HepG2 (cell line): ENCODE data around the gene MEX3D. TPM values are rescaled to one million over a fixed set of nuclear protein-coding genes. Genes with fewer than 3 reads are reported as not detected.

ENCODE experiments used
- ATAC-seq: fragments of 200-7000 bp; cut with Tn5 transposase; 3 replicates; pipeline ENCODE4 v1.9.1; 2020; ENCODE audit warnings: mild to moderate bottlenecking, moderate library complexity
- BruUV-seq: library from RNA; stranded (reverse); fragments of 400-500 nt; replicated peaks from 2 replicates; lab custom pipeline; 2021; lab: Mats Ljungman, UMichigan
- CTCF ChIA-PET: fragments of 300-600 bp; formaldehyde crosslinking; extraction: SDS; loops from one replicate; lab custom pipeline; 2021; ENCODE audit warnings: low total read pairs, inconsistent platforms, low intra/inter-chr PET ratio; lab: Yijun Ruan, JAX
- POLR2A ChIA-PET: fragments of 350-600 bp; sonication (Branson Sonifier 250); formaldehyde crosslinking; loops from one replicate; lab custom pipeline; 2020; ENCODE audit warnings: antibody characterized with exemption, inconsistent platforms; lab: Yijun Ruan, JAX
- DNase-seq: peaks from one replicate; pipeline ENCODE4 v3.0.0-alpha.2; 2015; ENCODE audit warnings: low spot score
- FAIRE-seq: peaks from 3 replicates; lab custom pipeline; 2011; peaks lifted over from hg19 to GRCh38; lab: Jason Lieb, UNC
- H2AFZ ChIP-seq: one replicate; pipeline ENCODE4 v1.6.1; 2011; ENCODE audit warnings: low read length, inconsistent platforms
- H3K27ac ChIP-seq: fragments of 300-600 bp; 3 replicates; pipeline ENCODE4 v1.8.0; 2011; ENCODE audit warnings: mixed run types, mild to moderate bottlenecking, mixed read lengths, low read length, inconsistent platforms; ENCODE audit not compliant: insufficient read depth; ENCODE audit errors: extremely low read length
- H3K27me3 ChIP-seq, 2 experiments: fragments of 200-600 bp in 1 of 2; 2 replicates in 1 of 2; 3 replicates in 1 of 2; pipeline versions ENCODE4 v1.6.0 to v1.8.0; 2011; ENCODE audit warnings: low read length in 2 of 2, mild to moderate bottlenecking in 2 of 2, moderate library complexity in 2 of 2, inconsistent platforms in 1 of 2; ENCODE audit not compliant: insufficient read depth in 2 of 2, control insufficient read depth in 1 of 2
- H3K36me3 ChIP-seq, 2 experiments: fragments of 200-600 bp in 1 of 2; replicated peaks in 1 of 2; 2 replicates in 1 of 2; 3 replicates in 1 of 2; pipeline versions ENCODE4 v1.5.1 to v1.8.0; 2011; ENCODE audit warnings: low read length in 2 of 2, inconsistent platforms in 1 of 2; ENCODE audit not compliant: insufficient read depth in 2 of 2, control insufficient read depth in 1 of 2
- H3K4me1 ChIP-seq: 2 replicates; pipeline ENCODE4 v1.5.1; 2012; ENCODE audit warnings: low read length, inconsistent platforms; ENCODE audit not compliant: insufficient read depth
- H3K4me2 ChIP-seq: 2 replicates; pipeline ENCODE4 v1.6.0; 2011; ENCODE audit warnings: low read depth, low read length, inconsistent platforms
- H3K4me3 ChIP-seq, 3 experiments: fragments of 200-600 bp in 1 of 3; sonication (generic), shearing (Covaris generic) in 1 of 3; replicated peaks in 1 of 3; 2 replicates each; pipeline ENCODE4 v1.5.1; 2011 to 2016; ENCODE audit warnings: low read length in 3 of 3, inconsistent platforms in 2 of 3, low read depth in 2 of 3, mild to moderate bottlenecking in 2 of 3, control low read depth in 1 of 3, mixed read lengths in 1 of 3; ENCODE audit not compliant: insufficient read depth in 1 of 3
- H3K79me2 ChIP-seq: one replicate; pipeline ENCODE4 v1.6.1; 2011; ENCODE audit warnings: low read length, inconsistent platforms; ENCODE audit not compliant: insufficient read depth
- H3K9ac ChIP-seq: 2 replicates; pipeline ENCODE4 v1.6.0; 2011; ENCODE audit warnings: mild to moderate bottlenecking, low read depth, low read length, inconsistent platforms; ENCODE audit not compliant: insufficient read depth
- H3K9me3 ChIP-seq: 2 replicates; pipeline ENCODE4 v1.5.1; 2012; ENCODE audit warnings: mild to moderate bottlenecking, low read length
- H4K20me1 ChIP-seq: 2 replicates; pipeline ENCODE4 v1.6.0; 2011; ENCODE audit warnings: inconsistent platforms, mild to moderate bottlenecking, low read length, moderate library complexity; ENCODE audit not compliant: insufficient read depth
- CERS6 ChIP-seq: sonication (generic); formaldehyde crosslinking; IDR thresholded peaks from 2 replicates; pipeline ENCODE4 v1.5.0; 2020; ENCODE audit warnings: missing genetic modification reagents
- CREBL2 ChIP-seq: sonication (generic); formaldehyde crosslinking; IDR thresholded peaks from 2 replicates; pipeline ENCODE4 v1.8.1; 2023; ENCODE audit warnings: missing genetic modification reagents, mild to moderate bottlenecking, borderline replicate concordance
- FOXK2 ChIP-seq: fragments of 450-650 bp; IDR thresholded peaks from 2 replicates; pipeline ENCODE4 v1.6.1; 2016
- GATAD1 ChIP-seq: IDR thresholded peaks from 2 replicates; pipeline ENCODE4 v1.6.1; 2016; ENCODE audit warnings: missing genetic modification reagents, missing compliant biosample characterization
- HHEX ChIP-seq: IDR thresholded peaks from 2 replicates; pipeline ENCODE4 v1.6.1; 2016; ENCODE audit warnings: control low read depth
- KDM2A ChIP-seq: sonication (generic); formaldehyde crosslinking; IDR thresholded peaks from 2 replicates; pipeline ENCODE4 v1.4.0; 2020; ENCODE audit warnings: low read depth, missing genetic modification reagents, borderline replicate concordance
- MXI1 ChIP-seq: IDR thresholded peaks from 3 replicates; pipeline ENCODE4 v1.6.1; 2012; ENCODE audit warnings: low read depth, low read length, inconsistent platforms, borderline replicate concordance
- NR2F2 ChIP-seq: IDR thresholded peaks from 2 replicates; pipeline ENCODE4 v1.6.1; 2012; ENCODE audit warnings: low read depth, inconsistent platforms, borderline replicate concordance
- PPARG ChIP-seq: conservative IDR thresholded peaks from 2 replicates; pipeline ENCODE4 v1.6.1; 2016; ENCODE audit warnings: missing biosample characterization, missing genetic modification reagents
- SKIL ChIP-seq: sonication (generic); formaldehyde crosslinking; IDR thresholded peaks from 2 replicates; pipeline ENCODE4 v1.8.0; 2022; ENCODE audit warnings: missing genetic modification reagents, mild to moderate bottlenecking, moderate library complexity, borderline replicate concordance
- SMARCE1 ChIP-seq: fragments of 450-650 bp; IDR thresholded peaks from 2 replicates; pipeline ENCODE4 v1.6.1; 2017; ENCODE audit warnings: borderline replicate concordance
- ZNF160 ChIP-seq: sonication (generic); formaldehyde crosslinking; IDR thresholded peaks from 2 replicates; pipeline ENCODE4 v1.8.0; 2022; ENCODE audit warnings: mild to moderate bottlenecking, inconsistent platforms, missing genetic modification reagents
- ZNF484 ChIP-seq: sonication (generic); formaldehyde crosslinking; IDR thresholded peaks from 2 replicates; pipeline ENCODE4 v1.5.1; 2020; ENCODE audit warnings: mild to moderate bottlenecking, low read depth, missing genetic modification reagents, borderline replicate concordance
- WGBS: methylation state at CpG from one replicate; pipeline ENCODE4 v1.1.6; 2017; ENCODE audit warnings: low lambda C conversion rate; 5-methylcytosine and 5-hydroxymethylcytosine counted together
- in situ Hi-C: cut with HindIII; loops from 2 replicates; pipeline ENCODE4 v1.10.0; 2017; ENCODE audit warnings: low pct_unique_long_range_greater_than_20kb; ENCODE audit not compliant: extremely low pct_ligation_motif_present
- intact Hi-C: fragments of 100-400 bp; cut with micrococcal nuclease; formaldehyde crosslinking; loops from one replicate; pipeline ENCODE4 v1.10.0; 2022; ENCODE audit not compliant: unreplicated experiment
- polyA plus RNA-seq, 8 experiments: library from polyadenylated mRNA; depleted of rRNA in 3 of 8; stranded (reverse) in 7 of 8; unstranded in 1 of 8; fragments of >200 nt; fragmentation: Illumina TruSeq in 4 of 8; extraction: Trizol in 4 of 8; gene quantifications; 2 replicates each; pipeline versions ENCODE4 v1.2.1 to v1.2.3, GENCODE V29; 2011 to 2016; ENCODE audit warnings: low read depth in 4 of 8, missing spikeins in 1 of 8, mixed read lengths in 1 of 8; ENCODE audit not compliant: insufficient read depth in 1 of 8
- total RNA-seq, 5 experiments: library from RNA; depleted of rRNA; stranded (reverse); fragments of >200 nt; fragmentation: Illumina TruSeq; extraction: Trizol; gene quantifications; 2 replicates each; pipeline ENCODE4 v1.2.3, GENCODE V29; 2016; ENCODE audit warnings: low read depth in 1 of 5

MEX3D gene
- total and polyA plus RNA-seq, 2 of the 13 experiments (the other 11 are each of a cell fraction or from before 2014, with no cell fraction given): 3.6 to 17.1 TPM

DNA sequence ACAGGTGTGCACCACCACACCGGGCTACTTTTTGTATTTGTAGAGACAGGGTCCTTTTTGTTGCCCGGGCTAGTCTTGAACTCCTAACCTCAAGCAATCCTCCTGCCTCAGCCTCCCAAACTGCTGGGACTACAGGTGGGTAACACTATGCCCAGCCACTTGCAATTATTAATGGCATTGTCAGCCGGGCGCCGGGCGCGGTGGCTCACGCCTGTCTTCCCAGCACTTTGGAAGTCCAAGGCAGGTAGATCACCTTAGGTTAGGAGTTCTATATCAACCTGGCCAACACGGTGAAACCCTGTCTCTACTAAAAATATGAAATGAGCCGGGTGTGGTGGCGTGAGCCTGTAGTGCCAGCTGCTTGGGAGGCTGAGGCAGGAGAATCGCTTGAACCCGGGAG is 2.7 kb upstream of the MEX3D start:
- no peaks in the 10 kb centered on the region for H3K9me3 ChIP-seq
- POLR2A ChIA-PET: interaction anchor here (1.1 kb wide), 1 partner anchor 20 kb away, joined by 3 read pairs; no protein-coding TSS in a partner anchor
- no peak overlapping the region for H3K27ac ChIP-seq
- H3K4me1 ChIP-seq: peaks cover 27% of the 10 kb centered on the region
- no peak overlapping the region for H3K4me2 ChIP-seq
- no peak overlapping the region for H3K4me3 ChIP-seq
- DNase-seq (no peak), FAIRE-seq (no peak)
- peaks cover 0 to 8% of the 10 kb centered on the region in 2 experiments; a peak in 2 of 5 replicates for H3K27me3 ChIP-seq
- no peaks in the 10 kb centered on the region for H3K36me3 ChIP-seq
- peaks cover 5% of the 10 kb centered on the region for H3K79me2 ChIP-seq
- no peak overlapping the region for H2AFZ ChIP-seq
- WGBS: 50% methylated on average over 7 of the region's 13 CpGs
- H4K20me1 ChIP-seq: 0 out of 2 replicates have a peak, but pooled peaks cover 4% of the 10 kb centered on the region
- TF ChIP-seq HHEX (CRISPR knock-in tag): no peak
- TF ChIP-seq SMARCE1: no peak
- TF ChIP-seq GATAD1 (CRISPR knock-in tag): no peak
- no peak for TF ChIP-seq ZNF160 (CRISPR knock-in tag)
- no peak for TF ChIP-seq SKIL
- TF ChIP-seq FOXK2: no peak
- no peak for TF ChIP-seq CREBL2 (CRISPR knock-in tag)
- TF ChIP-seq ZNF484 (CRISPR knock-in tag): no peak
- TF ChIP-seq PPARG (CRISPR knock-in tag): no peak
- TF ChIP-seq MXI1: no peak
- no peak for TF ChIP-seq CERS6 (CRISPR knock-in tag)
- no peak for TF ChIP-seq KDM2A (CRISPR knock-in tag)
- no peak for TF ChIP-seq NR2F2
- TF ChIP-seq, all 625 proteins: peak for 0
- no peak overlapping the region for H3K9ac ChIP-seq
- intact Hi-C loops: no loop called here
- BruUV-seq: no TSS peak
- in situ Hi-C loops: no loop called here
- CTCF ChIA-PET: no interaction called here
- no peak for ATAC-seq
